Measurements from ENCODE around the gene PPP1R13B. TPM values are rescaled to one million over a fixed set of nuclear protein-coding genes. Genes with fewer than 3 reads are reported as not detected.

Gene PPP1R13B
- total and polyA plus RNA-seq, 2 donors from 2014 or later, result 15.1 to 69.4 TPM

- Histone ChIP-seq H3K27ac (ENCODE audit: low read depth in 2 of 2, low read length in 2 of 2) (no peak overlapping the region), H3K9ac (ENCODE audit: low read length in 3 of 3) (no peak overlapping the region), H3K9me3 (ENCODE audit: control insufficient read depth in 2 of 3, insufficient read depth in 1 of 3, low read length in 3 of 3) (no peaks in the 10 kb centered on the region), H3K4me1 (ENCODE audit: control insufficient read depth in 2 of 3, insufficient read depth in 2 of 3, low read depth in 1 of 3, low read length in 3 of 3) (peaks cover 0 to 29% (median 25%) of the 10 kb centered on the region in 3 donors), H3K36me3 (ENCODE audit: control insufficient read depth in 2 of 3, insufficient read depth in 3 of 3, low read length in 3 of 3) (no peaks in the 10 kb centered on the region), H3K4me3 (ENCODE audit: low read length in 3 of 3) (no peak overlapping the region), H3K27me3 (ENCODE audit: control insufficient read depth, insufficient read depth, low read length) (no peaks in the 10 kb centered on the region)
- FAIRE-seq, result no peak
- intact Hi-C loops (cut with DNase I), result no loop called here
- TF ChIP-seq, protein P1, sequence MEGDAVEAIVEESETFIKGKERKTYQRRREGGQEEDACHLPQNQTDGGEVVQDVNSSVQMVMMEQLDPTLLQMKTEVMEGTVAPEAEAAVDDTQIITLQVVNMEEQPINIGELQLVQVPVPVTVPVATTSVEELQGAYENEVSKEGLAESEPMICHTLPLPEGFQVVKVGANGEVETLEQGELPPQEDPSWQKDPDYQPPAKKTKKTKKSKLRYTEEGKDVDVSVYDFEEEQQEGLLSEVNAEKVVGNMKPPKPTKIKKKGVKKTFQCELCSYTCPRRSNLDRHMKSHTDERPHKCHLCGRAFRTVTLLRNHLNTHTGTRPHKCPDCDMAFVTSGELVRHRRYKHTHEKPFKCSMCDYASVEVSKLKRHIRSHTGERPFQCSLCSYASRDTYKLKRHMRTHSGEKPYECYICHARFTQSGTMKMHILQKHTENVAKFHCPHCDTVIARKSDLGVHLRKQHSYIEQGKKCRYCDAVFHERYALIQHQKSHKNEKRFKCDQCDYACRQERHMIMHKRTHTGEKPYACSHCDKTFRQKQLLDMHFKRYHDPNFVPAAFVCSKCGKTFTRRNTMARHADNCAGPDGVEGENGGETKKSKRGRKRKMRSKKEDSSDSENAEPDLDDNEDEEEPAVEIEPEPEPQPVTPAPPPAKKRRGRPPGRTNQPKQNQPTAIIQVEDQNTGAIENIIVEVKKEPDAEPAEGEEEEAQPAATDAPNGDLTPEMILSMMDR (IDR thresholded peaks at IDR 0.05; ENCODE audit: borderline replicate concordance, extremely low read depth, insufficient read depth), result no peak
- peak in 1 of 5 donors; percentile 43 for DNase-seq
Measured at GRCh38 chr14:103885509-103885932, 38.1 kb upstream of the PPP1R13B start.

GRCh38 chr14:103884854-103885253, 37.5 kb upstream of the PPP1R13B start:
- peaks cover 0 to 29% (median 28%) of the 10 kb centered on the region in 3 donors for H3K4me1 ChIP-seq (ENCODE audit: control insufficient read depth in 2 of 3, insufficient read depth in 2 of 3, low read depth in 1 of 3, low read length in 3 of 3)
- no peaks in the 10 kb centered on the region for H3K9me3 ChIP-seq (ENCODE audit: control insufficient read depth in 2 of 3, insufficient read depth in 1 of 3, low read length in 3 of 3)
- no peak overlapping the region for H3K4me3 ChIP-seq (ENCODE audit: low read length in 3 of 3)
- TF ChIP-seq, protein P1 (IDR thresholded peaks at IDR 0.05; ENCODE audit: borderline replicate concordance, extremely low read depth, insufficient read depth), result no peak
- peak in 1 of 5 donors; percentile 34 for DNase-seq
- no peak for FAIRE-seq
- no peaks in the 10 kb centered on the region for H3K36me3 ChIP-seq (ENCODE audit: control insufficient read depth in 2 of 3, insufficient read depth in 3 of 3, low read length in 3 of 3)
- intact Hi-C loops (cut with DNase I), result no loop called here
- no peaks in the 10 kb centered on the region for H3K27me3 ChIP-seq (ENCODE audit: control insufficient read depth, insufficient read depth, low read length)
- no peak overlapping the region for H3K9ac ChIP-seq (ENCODE audit: low read length in 3 of 3)
- no peak overlapping the region for H3K27ac ChIP-seq (ENCODE audit: low read depth in 2 of 2, low read length in 2 of 2)

DNA sequence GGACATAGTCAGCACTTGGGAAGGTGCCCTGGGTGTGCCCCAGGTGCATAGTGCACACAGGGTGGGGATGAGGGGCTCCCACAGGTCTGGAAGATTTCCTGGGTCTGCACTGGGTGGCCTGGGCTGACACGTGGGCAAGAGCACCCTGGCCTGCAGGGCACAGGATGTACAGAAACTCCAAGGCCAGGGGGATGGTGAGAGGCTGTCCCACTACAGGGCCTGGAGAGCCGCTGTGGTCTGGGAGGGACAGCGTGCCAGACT, 35.8 kb upstream of the PPP1R13B start:
- DNase-seq (peak in 1 of 5 donors; percentile 45), FAIRE-seq (no peak)
- H3K4me3 ChIP-seq (ENCODE audit: low read length in 3 of 3), result no peak overlapping the region
- no peaks in the 10 kb centered on the region for H3K36me3 ChIP-seq (ENCODE audit: control insufficient read depth in 2 of 3, insufficient read depth in 3 of 3, low read length in 3 of 3)
- no peak overlapping the region for H3K27ac ChIP-seq (ENCODE audit: low read depth in 2 of 2, low read length in 2 of 2)
- no peak overlapping the region for H3K9ac ChIP-seq (ENCODE audit: low read length in 3 of 3)
- peaks cover 0 to 35% (median 32%) of the 10 kb centered on the region in 3 donors for H3K4me1 ChIP-seq (ENCODE audit: control insufficient read depth in 2 of 3, insufficient read depth in 2 of 3, low read depth in 1 of 3, low read length in 3 of 3)
- no peaks in the 10 kb centered on the region for H3K9me3 ChIP-seq (ENCODE audit: control insufficient read depth in 2 of 3, insufficient read depth in 1 of 3, low read length in 3 of 3)
- TF ChIP-seq, protein P1 (IDR thresholded peaks at IDR 0.05; ENCODE audit: borderline replicate concordance, extremely low read depth, insufficient read depth), result no peak
- intact Hi-C loops (cut with DNase I), result no loop called here
- no peaks in the 10 kb centered on the region for H3K27me3 ChIP-seq (ENCODE audit: control insufficient read depth, insufficient read depth, low read length)
